ENCODE measurements around the gene WFDC1.

DNA sequence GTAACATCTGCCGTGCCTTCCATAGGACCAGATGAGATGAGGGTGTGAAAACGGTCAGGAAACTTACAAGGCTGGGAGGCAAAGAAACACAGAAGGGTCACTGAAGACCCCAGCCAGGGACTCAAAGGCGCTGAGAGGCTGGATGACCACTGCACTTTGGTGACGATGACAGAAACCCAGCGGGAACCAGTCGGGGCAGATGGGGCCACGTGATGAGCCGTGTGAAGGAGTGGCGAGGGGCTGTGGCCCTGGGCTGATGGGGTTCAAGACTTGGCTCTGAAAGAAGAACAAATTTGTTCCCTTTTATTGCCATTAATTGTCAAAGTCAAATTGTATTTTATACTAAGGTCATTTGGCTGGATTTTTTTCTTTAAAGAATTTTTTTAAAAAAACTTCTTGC is 45.1 kb downstream of the WFDC1 start:
- TF ChIP-seq, protein P1, sequence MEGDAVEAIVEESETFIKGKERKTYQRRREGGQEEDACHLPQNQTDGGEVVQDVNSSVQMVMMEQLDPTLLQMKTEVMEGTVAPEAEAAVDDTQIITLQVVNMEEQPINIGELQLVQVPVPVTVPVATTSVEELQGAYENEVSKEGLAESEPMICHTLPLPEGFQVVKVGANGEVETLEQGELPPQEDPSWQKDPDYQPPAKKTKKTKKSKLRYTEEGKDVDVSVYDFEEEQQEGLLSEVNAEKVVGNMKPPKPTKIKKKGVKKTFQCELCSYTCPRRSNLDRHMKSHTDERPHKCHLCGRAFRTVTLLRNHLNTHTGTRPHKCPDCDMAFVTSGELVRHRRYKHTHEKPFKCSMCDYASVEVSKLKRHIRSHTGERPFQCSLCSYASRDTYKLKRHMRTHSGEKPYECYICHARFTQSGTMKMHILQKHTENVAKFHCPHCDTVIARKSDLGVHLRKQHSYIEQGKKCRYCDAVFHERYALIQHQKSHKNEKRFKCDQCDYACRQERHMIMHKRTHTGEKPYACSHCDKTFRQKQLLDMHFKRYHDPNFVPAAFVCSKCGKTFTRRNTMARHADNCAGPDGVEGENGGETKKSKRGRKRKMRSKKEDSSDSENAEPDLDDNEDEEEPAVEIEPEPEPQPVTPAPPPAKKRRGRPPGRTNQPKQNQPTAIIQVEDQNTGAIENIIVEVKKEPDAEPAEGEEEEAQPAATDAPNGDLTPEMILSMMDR (IDR thresholded peaks at IDR 0.05) = no peak
- no peak for TF ChIP-seq TCF7L2 (IDR thresholded peaks at IDR 0.05; ENCODE audit: low read depth, low read length)
- TF ChIP-seq, protein P2, sequence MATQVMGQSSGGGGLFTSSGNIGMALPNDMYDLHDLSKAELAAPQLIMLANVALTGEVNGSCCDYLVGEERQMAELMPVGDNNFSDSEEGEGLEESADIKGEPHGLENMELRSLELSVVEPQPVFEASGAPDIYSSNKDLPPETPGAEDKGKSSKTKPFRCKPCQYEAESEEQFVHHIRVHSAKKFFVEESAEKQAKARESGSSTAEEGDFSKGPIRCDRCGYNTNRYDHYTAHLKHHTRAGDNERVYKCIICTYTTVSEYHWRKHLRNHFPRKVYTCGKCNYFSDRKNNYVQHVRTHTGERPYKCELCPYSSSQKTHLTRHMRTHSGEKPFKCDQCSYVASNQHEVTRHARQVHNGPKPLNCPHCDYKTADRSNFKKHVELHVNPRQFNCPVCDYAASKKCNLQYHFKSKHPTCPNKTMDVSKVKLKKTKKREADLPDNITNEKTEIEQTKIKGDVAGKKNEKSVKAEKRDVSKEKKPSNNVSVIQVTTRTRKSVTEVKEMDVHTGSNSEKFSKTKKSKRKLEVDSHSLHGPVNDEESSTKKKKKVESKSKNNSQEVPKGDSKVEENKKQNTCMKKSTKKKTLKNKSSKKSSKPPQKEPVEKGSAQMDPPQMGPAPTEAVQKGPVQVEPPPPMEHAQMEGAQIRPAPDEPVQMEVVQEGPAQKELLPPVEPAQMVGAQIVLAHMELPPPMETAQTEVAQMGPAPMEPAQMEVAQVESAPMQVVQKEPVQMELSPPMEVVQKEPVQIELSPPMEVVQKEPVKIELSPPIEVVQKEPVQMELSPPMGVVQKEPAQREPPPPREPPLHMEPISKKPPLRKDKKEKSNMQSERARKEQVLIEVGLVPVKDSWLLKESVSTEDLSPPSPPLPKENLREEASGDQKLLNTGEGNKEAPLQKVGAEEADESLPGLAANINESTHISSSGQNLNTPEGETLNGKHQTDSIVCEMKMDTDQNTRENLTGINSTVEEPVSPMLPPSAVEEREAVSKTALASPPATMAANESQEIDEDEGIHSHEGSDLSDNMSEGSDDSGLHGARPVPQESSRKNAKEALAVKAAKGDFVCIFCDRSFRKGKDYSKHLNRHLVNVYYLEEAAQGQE (IDR thresholded peaks at IDR 0.05; ENCODE audit: insufficient read depth in 1 of 2, low read depth in 2 of 2, low read length in 1 of 2) = no peak
- TF ChIP-seq POLR2AphosphoS5 (IDR thresholded peaks at IDR 0.05; ENCODE audit: low read depth, low read length) = no peak
- TF ChIP-seq SIN3A (IDR thresholded peaks at IDR 0.05; ENCODE audit: borderline replicate concordance, insufficient read depth, low read depth, low read length) = no peak

All from Panc1 (cell line).